SW 1271 (cell line): ENCODE data around the gene ARL14.
"Not testable (repeated sequence)": the region's sequence is repeated elsewhere in the genome, so short reads cannot be mapped to it uniquely, and the experiment has no call there.

Experiments used
- DNase-seq, 2 experiments: peaks; one replicate each; lab custom pipeline; 2025; lab: John Stamatoyannopoulos, UW

Gene ARL14

DNA sequence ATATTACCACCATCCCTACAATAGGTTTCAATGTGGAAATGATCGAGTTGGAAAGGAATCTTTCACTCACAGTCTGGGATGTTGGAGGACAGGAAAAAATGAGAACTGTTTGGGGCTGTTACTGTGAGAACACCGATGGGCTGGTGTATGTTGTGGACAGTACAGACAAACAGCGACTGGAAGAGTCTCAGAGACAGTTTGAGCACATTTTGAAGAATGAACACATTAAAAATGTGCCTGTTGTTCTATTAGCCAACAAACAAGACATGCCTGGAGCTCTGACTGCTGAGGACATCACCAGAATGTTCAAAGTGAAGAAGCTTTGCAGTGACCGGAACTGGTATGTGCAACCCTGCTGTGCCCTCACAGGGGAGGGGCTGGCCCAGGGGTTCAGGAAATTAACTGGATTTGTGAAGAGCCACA, 510 bp downstream of the ARL14 start:
- DNase-seq = no peak

DNA sequence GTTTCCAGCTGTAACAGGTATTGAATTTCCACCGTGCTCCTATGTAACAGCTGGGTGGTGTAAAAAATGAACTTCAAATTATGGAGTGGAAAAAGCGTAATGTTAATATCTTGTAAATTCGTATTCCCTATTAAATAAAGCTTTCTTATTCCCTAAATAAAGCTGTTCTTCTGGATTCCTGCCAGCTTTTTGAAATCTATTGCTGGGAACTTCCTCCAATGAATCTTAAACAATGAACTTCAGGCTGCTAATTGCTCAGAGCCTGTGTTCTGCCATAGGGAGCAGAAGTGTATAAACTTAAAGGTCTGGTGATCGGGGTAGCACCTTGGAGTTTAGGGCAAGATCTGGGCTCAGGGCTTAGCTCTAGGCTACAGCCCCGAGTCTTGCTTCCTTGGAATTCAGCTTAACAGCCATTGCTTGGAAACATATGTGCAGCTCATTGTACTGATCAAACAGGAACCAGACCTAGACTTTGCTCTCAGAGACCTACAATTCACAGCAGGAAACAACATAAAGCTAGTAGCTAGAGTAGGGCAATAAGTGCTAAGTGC, 1.4 kb downstream of the ARL14 start:
- DNase-seq = no peak

DNA sequence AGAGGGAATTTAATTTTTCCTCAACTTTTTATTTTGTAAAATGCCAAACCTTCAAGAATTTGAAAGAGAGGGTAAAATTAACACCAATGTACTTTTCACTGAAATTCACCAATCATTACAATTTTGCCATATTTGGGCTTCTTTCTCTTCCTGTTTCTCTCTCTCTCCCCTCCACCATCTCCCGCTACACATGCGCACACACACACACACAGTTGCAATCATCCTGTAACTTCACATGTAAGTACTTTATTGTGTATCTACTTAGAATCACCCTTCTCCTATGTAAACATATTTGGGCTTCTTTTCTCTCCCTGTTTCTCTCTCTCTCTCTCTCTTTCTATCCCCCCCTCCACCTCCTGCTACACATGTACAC, 7.4 kb downstream of the ARL14 start:
- no peak for DNase-seq

- DNase-seq = peak in 1 of 2 experiments; percentile 19
Measured at GRCh38 chr3:160685144-160685766, 8.3 kb downstream of the ARL14 start.

GRCh38 chr3:160686955-160687535, 10.1 kb downstream of the ARL14 start:
- peak in 1 of 2 experiments; percentile 38 for DNase-seq

DNA sequence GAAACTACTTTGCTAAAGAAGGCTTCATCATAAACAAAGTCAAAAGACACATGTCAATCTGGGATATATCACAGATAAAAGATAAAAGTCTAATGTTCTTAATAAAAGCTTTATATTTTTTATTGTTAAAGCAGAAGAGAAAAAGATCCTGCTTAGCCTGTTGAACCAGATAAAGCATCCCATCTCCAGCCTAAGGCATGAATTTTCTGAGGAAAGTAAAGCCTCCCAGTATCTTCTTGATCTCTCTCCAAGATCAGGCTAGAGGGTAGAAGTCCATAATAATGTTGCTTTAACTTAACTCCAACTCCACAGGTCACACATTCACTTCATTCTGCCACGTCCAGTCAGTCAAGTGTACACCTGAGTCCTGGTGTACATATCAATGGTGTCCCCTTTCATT, 14.2 kb downstream of the ARL14 start:
- DNase-seq = no peak

GRCh38 chr3:160691962-160692361, 15.0 kb downstream of the ARL14 start:
- DNase-seq = no peak

DNA sequence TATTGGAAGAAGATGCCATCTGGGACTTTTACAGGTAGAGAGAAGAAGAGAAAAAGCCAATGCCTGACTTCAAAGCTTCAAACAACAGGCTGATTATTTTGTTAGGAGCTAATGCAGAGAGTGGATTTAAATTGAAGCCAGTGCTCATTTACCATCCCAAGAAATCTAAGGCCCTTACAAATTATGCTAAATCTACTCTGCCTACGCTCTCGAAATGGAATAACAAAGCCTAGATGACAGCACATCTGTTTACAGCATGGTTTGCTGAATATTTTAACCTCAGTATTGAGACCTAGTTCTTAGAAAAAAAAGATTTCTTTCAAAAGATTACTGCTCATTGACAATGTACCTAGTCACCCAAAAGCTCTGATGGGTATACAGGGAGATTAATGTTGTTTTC, 16.2 kb downstream of the ARL14 start:
- DNase-seq = no peak

GRCh38 chr3:160694345-160694744, 17.4 kb downstream of the ARL14 start:
- no peak for DNase-seq

DNA sequence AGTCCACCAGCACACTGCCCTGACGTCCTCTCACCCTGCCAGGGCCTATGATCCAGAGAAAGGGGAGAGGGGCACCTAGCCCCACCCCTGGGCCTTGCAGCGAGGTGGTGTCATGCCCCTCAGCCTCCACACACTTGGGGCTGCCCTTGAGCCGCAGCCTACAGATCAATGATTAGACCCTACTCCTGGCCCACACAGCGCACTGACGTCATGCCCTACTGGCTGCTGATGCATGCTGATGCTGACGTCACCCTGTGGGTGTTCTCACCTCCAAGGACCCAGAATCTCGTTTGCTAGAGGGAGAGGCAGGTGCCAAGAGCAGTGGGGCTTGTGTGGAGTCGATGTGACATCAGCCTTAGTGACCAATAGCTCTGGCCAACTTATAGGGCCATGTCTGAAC, 18.0 kb downstream of the ARL14 start:
- DNase-seq = no peak

DNA sequence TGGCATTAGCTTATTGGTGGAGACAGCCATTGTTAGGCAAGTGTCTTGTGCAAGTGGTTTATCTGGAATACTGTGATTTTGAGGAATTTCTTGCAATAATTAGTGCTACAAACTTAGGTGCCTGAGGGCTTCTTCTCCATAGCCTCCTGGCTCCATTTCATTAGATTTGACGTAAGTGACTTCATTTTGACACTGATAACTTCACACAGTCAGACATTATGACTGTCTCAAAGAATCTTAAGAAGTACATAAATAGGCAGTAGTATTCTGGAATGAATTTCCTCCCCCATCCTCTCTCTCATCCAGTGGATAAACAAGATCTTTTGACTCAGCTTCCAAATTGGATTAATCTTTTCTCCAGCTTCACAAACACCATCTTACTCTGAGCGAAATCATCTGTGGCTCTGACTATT, 19.0 kb downstream of the ARL14 start:
- DNase-seq = no peak

DNA sequence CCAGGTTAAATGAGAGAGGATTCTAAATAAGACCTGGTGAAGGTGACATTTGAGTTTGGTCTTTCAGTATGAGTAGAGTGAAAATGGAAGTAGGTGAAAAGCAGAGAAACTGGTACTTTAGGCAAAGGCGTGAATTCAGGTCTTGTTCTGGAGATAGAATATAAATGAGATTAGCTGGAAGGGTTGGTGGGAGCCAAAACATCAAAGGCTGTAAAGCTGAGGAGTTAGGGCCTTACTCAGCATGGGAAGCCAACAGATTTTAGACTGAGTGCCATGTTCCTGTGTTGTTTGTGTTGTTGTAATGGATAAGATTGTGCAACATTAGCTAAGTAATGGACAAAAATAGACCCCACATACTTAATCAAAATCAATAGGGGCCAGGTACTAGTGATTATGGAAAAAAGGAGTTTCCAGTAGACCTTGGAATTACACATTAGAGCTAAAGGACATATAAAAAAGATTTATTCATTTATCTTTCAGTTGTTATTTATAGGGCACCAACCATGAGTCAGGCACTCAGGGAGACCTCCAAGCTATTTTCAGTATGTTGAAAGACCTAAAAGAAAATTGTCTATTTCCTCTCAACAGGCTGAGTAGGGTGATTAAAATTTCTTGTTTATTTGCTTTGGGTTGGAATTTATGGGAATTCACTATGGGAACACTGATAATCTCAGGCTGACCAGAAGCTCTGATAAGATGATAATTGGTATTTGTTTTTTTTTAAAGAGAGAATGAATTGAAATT, 20.8 kb downstream of the ARL14 start:
- DNase-seq = no peak

GRCh38 chr3:160698599-160699195, 21.7 kb downstream of the ARL14 start:
- DNase-seq = no peak

- no peak for DNase-seq
Measured at GRCh38 chr3:160701490-160701889, 24.5 kb downstream of the ARL14 start.

DNA sequence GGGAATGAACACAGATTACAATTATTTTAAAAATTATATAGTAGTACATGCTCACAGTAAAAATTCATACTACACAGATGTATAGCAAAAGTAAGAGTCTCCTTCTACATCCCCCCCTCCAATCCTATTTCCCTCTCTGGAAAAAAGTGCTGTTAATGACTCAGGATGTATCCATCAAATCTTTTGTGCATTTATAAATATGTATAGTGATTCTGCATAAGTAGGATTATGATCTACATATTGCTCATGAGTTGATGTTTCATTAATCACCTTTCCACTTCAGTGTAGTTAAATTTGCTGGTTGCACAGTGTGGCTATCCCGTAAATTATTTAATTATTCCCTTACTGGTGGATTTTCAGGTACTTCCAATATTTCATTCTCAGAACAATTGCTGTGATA, 25.3 kb downstream of the ARL14 start:
- DNase-seq = no peak

DNA sequence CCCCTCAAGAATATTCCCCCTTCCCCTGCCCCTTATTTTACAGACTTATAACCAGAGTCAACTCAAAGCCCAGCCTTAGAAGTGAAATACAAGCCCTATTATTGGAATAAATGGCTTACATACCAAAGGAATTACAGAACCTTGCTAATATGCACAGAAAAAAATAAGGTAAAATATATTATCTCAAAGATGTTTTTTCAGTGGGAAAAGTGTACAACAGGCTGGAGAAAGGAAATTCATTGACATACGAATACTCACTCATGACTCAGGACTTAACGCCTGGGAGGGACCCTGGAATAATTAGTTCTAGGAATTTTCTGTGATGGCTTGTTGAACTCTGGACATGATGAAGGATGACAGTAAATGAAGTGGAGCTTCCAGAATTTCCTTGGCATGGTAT, 27.0 kb downstream of the ARL14 start:
- no peak for DNase-seq

- DNase-seq = peak in 1 of 2 experiments; percentile 31
Measured at GRCh38 chr3:160707187-160707794, 30.3 kb downstream of the ARL14 start.

GRCh38 chr3:160709477-160710182, 32.7 kb downstream of the ARL14 start:
- no peak for DNase-seq

GRCh38 chr3:160713144-160713543, 36.2 kb downstream of the ARL14 start:
- DNase-seq = not testable (repeated sequence)

GRCh38 chr3:160719710-160720109, 42.8 kb downstream of the ARL14 start:
- no peak for DNase-seq

GRCh38 chr3:160720123-160720746, 43.3 kb downstream of the ARL14 start:
- no peak for DNase-seq
